Endothelial cell of umbilical vein (primary cell): ENCODE data around the gene NELL2. TPM values are rescaled to one million over a fixed set of nuclear protein-coding genes. Genes with fewer than 3 reads are reported as not detected.

Source experiments
- BruUV-seq: library from RNA; stranded (reverse); fragments of 400-500 nt; replicated peaks from 2 replicates; lab custom pipeline; 2021; lab: Mats Ljungman, UMichigan
- CTCF ChIA-PET: fragments of 300-600, 350-600 bp; sonication (Branson Sonifier 250); formaldehyde crosslinking; loops from one replicate; lab custom pipeline; 2021; ENCODE audit warnings: antibody characterized with exemption, inconsistent platforms; lab: Charles Lee
- POLR2A ChIA-PET: fragments of 300-600, 350-600 bp; sonication (Branson Sonifier 250); formaldehyde crosslinking; loops from one replicate; lab custom pipeline; 2021; ENCODE audit warnings: antibody characterized with exemption, inconsistent platforms; lab: Charles Lee
- DNase-seq: peaks from one replicate; pipeline ENCODE4 v3.0.0-alpha.2; 2011; ENCODE audit warnings: low read depth, low spot score
- FAIRE-seq: peaks from 2 replicates; lab custom pipeline; 2011; peaks lifted over from hg19 to GRCh38; lab: Jason Lieb, UNC
- H2AFZ ChIP-seq: 2 replicates; pipeline ENCODE4 v1.6.0; 2012; ENCODE audit warnings: low read depth, low read length, control low read depth, inconsistent platforms
- H3K27ac ChIP-seq: 2 replicates; pipeline ENCODE4 v1.5.1; 2011; ENCODE audit warnings: low read depth, mild to moderate bottlenecking, control low read depth, low read length, moderate library complexity; ENCODE audit not compliant: insufficient read depth
- H3K27me3 ChIP-seq, 2 experiments: 2 replicates each; pipeline versions ENCODE4 v1.6.0 to v1.6.1; 2011; ENCODE audit warnings: low read length in 2 of 2, mixed read lengths in 1 of 2; ENCODE audit not compliant: control insufficient read depth in 2 of 2, insufficient read depth in 2 of 2
- H3K36me3 ChIP-seq, 2 experiments: 2 replicates in 1 of 2; 3 replicates in 1 of 2; pipeline ENCODE4 v1.5.1; 2011; ENCODE audit warnings: low read length in 2 of 2, mild to moderate bottlenecking in 1 of 2, moderate library complexity in 1 of 2; ENCODE audit not compliant: control insufficient read depth in 2 of 2, insufficient read depth in 2 of 2; ENCODE audit errors: extremely low read depth in 1 of 2
- H3K4me1 ChIP-seq: 3 replicates; pipeline ENCODE4 v1.5.1; 2011; ENCODE audit warnings: mild to moderate bottlenecking, low read length; ENCODE audit not compliant: control insufficient read depth, insufficient read depth; ENCODE audit errors: extremely low read depth
- H3K4me2 ChIP-seq: 2 replicates; pipeline ENCODE4 v1.6.1; 2011; ENCODE audit warnings: low read length, control low read depth, mixed read lengths; ENCODE audit not compliant: insufficient read depth
- H3K4me3 ChIP-seq, 3 experiments: fragments of 200-600 bp in 1 of 3; sonication (generic), shearing (Covaris generic) in 1 of 3; replicated peaks in 1 of 3; 2 replicates each; pipeline ENCODE4 v1.5.1; 2011 to 2016; ENCODE audit warnings: control low read depth in 3 of 3, low read length in 3 of 3, mild to moderate bottlenecking in 2 of 3, inconsistent platforms in 1 of 3, low read depth in 1 of 3, moderate library complexity in 1 of 3; ENCODE audit not compliant: insufficient read depth in 1 of 3
- H3K79me2 ChIP-seq: 2 replicates; pipeline ENCODE4 v1.6.0; 2012; ENCODE audit warnings: low read length, inconsistent platforms; ENCODE audit not compliant: control insufficient read depth, insufficient read depth
- H3K9ac ChIP-seq: replicated peaks from 2 replicates; pipeline ENCODE3; 2011; ENCODE audit warnings: low read length, control low read depth; ENCODE audit not compliant: insufficient read depth; ENCODE audit errors: extremely low read depth
- H3K9me1 ChIP-seq: replicated peaks from 3 replicates; pipeline ENCODE4 v1.6.0; 2011; ENCODE audit warnings: mild to moderate bottlenecking, low read length; ENCODE audit not compliant: control insufficient read depth, insufficient read depth; ENCODE audit errors: extremely low read depth
- H3K9me3 ChIP-seq: replicated peaks from 2 replicates; pipeline ENCODE4 v1.5.1; 2012; ENCODE audit warnings: low read length, inconsistent platforms; ENCODE audit not compliant: control insufficient read depth, insufficient read depth
- H4K20me1 ChIP-seq: replicated peaks from 2 replicates; pipeline ENCODE3; 2011; ENCODE audit warnings: mild to moderate bottlenecking, low read length; ENCODE audit not compliant: control insufficient read depth, insufficient read depth; ENCODE audit errors: extremely low read depth
- EZH2 ChIP-seq: IDR thresholded peaks from 2 replicates; pipeline ENCODE4 v1.6.1; 2012; ENCODE audit warnings: borderline replicate concordance, low read depth, mild to moderate bottlenecking, moderate library complexity, low read length, inconsistent platforms; ENCODE audit not compliant: severe bottlenecking
- FOS ChIP-seq: IDR thresholded peaks from 2 replicates; pipeline ENCODE4 v1.6.1; 2011; ENCODE audit warnings: mild to moderate bottlenecking, low read length, moderate library complexity, borderline replicate concordance; ENCODE audit not compliant: insufficient read depth
- GATA2 ChIP-seq: IDR thresholded peaks from 2 replicates; pipeline ENCODE4 v1.7.0; 2011; ENCODE audit warnings: low read depth, mild to moderate bottlenecking, moderate library complexity, mixed read lengths, low read length; ENCODE audit not compliant: insufficient read length, insufficient read depth
- JUN ChIP-seq: IDR thresholded peaks from 2 replicates; pipeline ENCODE4 v1.6.1; 2011; ENCODE audit warnings: borderline replicate concordance, low read depth; ENCODE audit not compliant: insufficient read length, insufficient read depth
- MYC ChIP-seq: IDR thresholded peaks from one replicate; pipeline ENCODE4 v1.6.1; 2011; ENCODE audit warnings: mild to moderate bottlenecking, low read depth, low read length
- POLR2A ChIP-seq: IDR thresholded peaks from 2 replicates; pipeline ENCODE4 v1.6.1; 2012; ENCODE audit warnings: low read depth, mild to moderate bottlenecking, control low read depth, low read length
- POLR2AphosphoS5 ChIP-seq: IDR thresholded peaks from 2 replicates; pipeline ENCODE4 v1.6.1; 2012; ENCODE audit warnings: low read depth, mild to moderate bottlenecking, control low read depth, low read length, moderate library complexity; ENCODE audit not compliant: insufficient read depth
- dilution Hi-C: fragments of 300-500 bp; cut with MboI; formaldehyde crosslinking; loops from one replicate; pipeline ENCODE4 v1.15.0; 2019; ENCODE audit warnings: low sequenced_read_pairs; ENCODE audit not compliant: extremely low pct_ligation_motif_present
- intact Hi-C: fragments of 100-400 bp; cut with micrococcal nuclease; formaldehyde crosslinking; loops from one replicate; pipeline ENCODE4 v1.10.0; 2022
- polyA plus RNA-seq, 4 experiments: library from polyadenylated mRNA; depleted of rRNA in 3 of 4; stranded (reverse) in 3 of 4; unstranded in 1 of 4; fragments of >200 nt; gene quantifications; 2 replicates each; pipeline versions ENCODE4 v1.2.1 to v1.2.3, GENCODE V29; 2011 to 2012; ENCODE audit warnings: missing spikeins in 1 of 4
- total RNA-seq: library from RNA; stranded (reverse); gene quantifications from 2 replicates; pipeline ENCODE4 v1.2.3, GENCODE V29; 2021
- TF ChIP-seq, protein P1 (sequence below): IDR thresholded peaks from 2 replicates; pipeline ENCODE4 v1.6.1; 2011; ENCODE audit not compliant: insufficient read depth, insufficient read length
- TF ChIP-seq, protein P2 (sequence below), 2 donors: IDR thresholded peaks; 1 replicate in 1 of 2; 2 replicates in 1 of 2; pipeline ENCODE4 v1.5.1; 2011; ENCODE audit warnings: low read length in 2 of 2, mild to moderate bottlenecking in 2 of 2, moderate library complexity in 2 of 2, control low read depth in 1 of 2, inconsistent platforms in 1 of 2, low read depth in 1 of 2; ENCODE audit not compliant: insufficient read depth in 1 of 2; ENCODE audit errors: extremely low read depth in 1 of 2

NELL2 gene
- total and polyA plus RNA-seq, 2 donors (not counting 3 experiments of a cell fraction or from before 2014, with no cell fraction given), result 0.11 to 0.49 TPM

DNA sequence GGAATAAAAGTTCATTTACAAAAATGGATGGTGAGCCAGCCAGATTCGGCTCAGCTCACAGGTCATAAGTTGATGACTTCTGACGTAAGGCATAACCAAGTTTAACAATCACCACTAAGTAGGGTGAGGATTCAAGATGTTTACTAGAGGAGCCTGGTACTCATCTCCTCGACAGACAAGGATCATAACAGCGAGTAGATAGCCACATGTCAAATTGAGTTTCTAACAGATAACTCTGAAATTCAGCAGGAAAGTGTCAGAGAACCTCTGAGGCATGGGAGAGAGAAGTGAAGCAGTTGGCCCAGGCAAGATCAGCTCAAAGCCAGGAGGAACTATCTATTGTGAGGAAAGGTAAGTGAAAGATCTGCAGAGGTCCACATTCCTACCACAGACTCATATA is 208.7 kb downstream of the NELL2 start:
- FAIRE-seq, result no peak
- POLR2A ChIA-PET, result no interaction called here
- BruUV-seq, result no TSS peak

More for the DNA sequence above, 208.7 kb downstream of the NELL2 start:
- H3K9me1 ChIP-seq, result no peaks in the 10 kb centered on the region
- no peak overlapping the region for H3K4me2 ChIP-seq
- no peaks in the 10 kb centered on the region for H3K79me2 ChIP-seq
- no peaks in the 10 kb centered on the region for H3K4me1 ChIP-seq
- no peaks in the 10 kb centered on the region for H3K27me3 ChIP-seq
- no peak overlapping the region for H3K9ac ChIP-seq
- H3K9me3 ChIP-seq, result peaks cover 3% of the 10 kb centered on the region
- no peaks in the 10 kb centered on the region for H4K20me1 ChIP-seq
- CTCF ChIA-PET, result no interaction called here
- intact Hi-C loops, result no loop called here
- no peak overlapping the region for H3K4me3 ChIP-seq
- no peaks in the 10 kb centered on the region for H3K36me3 ChIP-seq
- DNase-seq, result no peak
- dilution Hi-C loops, result no loop called here
- H3K27ac ChIP-seq, result no peak overlapping the region
- no peak overlapping the region for H2AFZ ChIP-seq
- TF ChIP-seq, protein P1, sequence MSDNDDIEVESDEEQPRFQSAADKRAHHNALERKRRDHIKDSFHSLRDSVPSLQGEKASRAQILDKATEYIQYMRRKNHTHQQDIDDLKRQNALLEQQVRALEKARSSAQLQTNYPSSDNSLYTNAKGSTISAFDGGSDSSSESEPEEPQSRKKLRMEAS, result no peak
- TF ChIP-seq MYC (no peak), JUN (no peak), GATA2 (no peak), POLR2AphosphoS5 (no peak), EZH2 (no peak), POLR2A (no peak), FOS (no peak)
- TF ChIP-seq, protein P2, sequence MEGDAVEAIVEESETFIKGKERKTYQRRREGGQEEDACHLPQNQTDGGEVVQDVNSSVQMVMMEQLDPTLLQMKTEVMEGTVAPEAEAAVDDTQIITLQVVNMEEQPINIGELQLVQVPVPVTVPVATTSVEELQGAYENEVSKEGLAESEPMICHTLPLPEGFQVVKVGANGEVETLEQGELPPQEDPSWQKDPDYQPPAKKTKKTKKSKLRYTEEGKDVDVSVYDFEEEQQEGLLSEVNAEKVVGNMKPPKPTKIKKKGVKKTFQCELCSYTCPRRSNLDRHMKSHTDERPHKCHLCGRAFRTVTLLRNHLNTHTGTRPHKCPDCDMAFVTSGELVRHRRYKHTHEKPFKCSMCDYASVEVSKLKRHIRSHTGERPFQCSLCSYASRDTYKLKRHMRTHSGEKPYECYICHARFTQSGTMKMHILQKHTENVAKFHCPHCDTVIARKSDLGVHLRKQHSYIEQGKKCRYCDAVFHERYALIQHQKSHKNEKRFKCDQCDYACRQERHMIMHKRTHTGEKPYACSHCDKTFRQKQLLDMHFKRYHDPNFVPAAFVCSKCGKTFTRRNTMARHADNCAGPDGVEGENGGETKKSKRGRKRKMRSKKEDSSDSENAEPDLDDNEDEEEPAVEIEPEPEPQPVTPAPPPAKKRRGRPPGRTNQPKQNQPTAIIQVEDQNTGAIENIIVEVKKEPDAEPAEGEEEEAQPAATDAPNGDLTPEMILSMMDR (IDR thresholded peaks at IDR 0.05; ENCODE audit: extremely low read depth in 1 of 2, insufficient read depth in 1 of 2, low read depth in 1 of 2, low read length in 2 of 2), result no peak
